NK-92 (cell line): ENCODE measurements around the gene WDR37.

Experiments
- DNase-seq: peaks from one replicate; lab custom pipeline; 2025; ENCODE audit not compliant: unreplicated experiment; lab: John Stamatoyannopoulos, UW

The WDR37 gene

GRCh38 chr10:1068380-1069361 lies 12.5 kb downstream of the WDR37 start:
- no peak for DNase-seq

- no peak for DNase-seq
Measured at GRCh38 chr10:1070919-1071318, 14.7 kb downstream of the WDR37 start.

GRCh38 chr10:1074052-1074747 lies 18.0 kb downstream of the WDR37 start:
- no peak for DNase-seq

GRCh38 chr10:1074748-1075308 lies 18.6 kb downstream of the WDR37 start:
- no peak for DNase-seq

GRCh38 chr10:1078668-1079067 lies 22.5 kb downstream of the WDR37 start:
- no peak for DNase-seq

- DNase-seq, result no peak
Measured at GRCh38 chr10:1083581-1083980, 27.4 kb downstream of the WDR37 start.

- no peak for DNase-seq
Measured at GRCh38 chr10:1084011-1084950, 28.1 kb downstream of the WDR37 start.

- DNase-seq, result no peak
Measured at GRCh38 chr10:1085258-1085657, 29.1 kb downstream of the WDR37 start.

- no peak for DNase-seq
Measured at GRCh38 chr10:1086787-1087186, 30.6 kb downstream of the WDR37 start.

GRCh38 chr10:1089017-1089689 lies 33.0 kb downstream of the WDR37 start:
- DNase-seq, result no peak

- no peak for DNase-seq
Measured at GRCh38 chr10:1090696-1091095, 34.5 kb downstream of the WDR37 start.

- DNase-seq, result no peak
Measured at GRCh38 chr10:1093696-1094095, 37.5 kb downstream of the WDR37 start.

- DNase-seq, result no peak
Measured at GRCh38 chr10:1094112-1095057, 38.2 kb downstream of the WDR37 start.

GRCh38 chr10:1095498-1095897 lies 39.3 kb downstream of the WDR37 start:
- no peak for DNase-seq

- no peak for DNase-seq
Measured at GRCh38 chr10:1096287-1096889, 40.2 kb downstream of the WDR37 start.

GRCh38 chr10:1097436-1097835 lies 41.3 kb downstream of the WDR37 start:
- no peak for DNase-seq

- no peak for DNase-seq
Measured at GRCh38 chr10:1100143-1100542, 44.0 kb downstream of the WDR37 start.

GRCh38 chr10:1100691-1101368 lies 44.6 kb downstream of the WDR37 start:
- DNase-seq, result no peak
